ENCODE data around the gene CEP41.
"Not testable (repeated sequence)": the region's sequence is repeated elsewhere in the genome, so short reads cannot be mapped to it uniquely, and the experiment has no call there.

The CEP41 gene

GRCh38 chr7:130388671-130389070, 52.1 kb downstream of the CEP41 start:
- DNase-seq: no peak

GRCh38 chr7:130387628-130388403, 53.0 kb downstream of the CEP41 start:
- peak; percentile 42 for DNase-seq

- no peak for DNase-seq
Measured at GRCh38 chr7:130387306-130387627, 53.5 kb downstream of the CEP41 start.

- DNase-seq: no peak
Measured at GRCh38 chr7:130386876-130387275, 53.9 kb downstream of the CEP41 start.

GRCh38 chr7:130385600-130386066, 55.2 kb downstream of the CEP41 start:
- no peak for DNase-seq

GRCh38 chr7:130384841-130385599, 55.8 kb downstream of the CEP41 start:
- no peak for DNase-seq

- DNase-seq: no peak
Measured at GRCh38 chr7:130384371-130384801, 56.4 kb downstream of the CEP41 start.

- no peak for DNase-seq
Measured at GRCh38 chr7:130383187-130383980, 57.4 kb downstream of the CEP41 start.

- no peak for DNase-seq
Measured at GRCh38 chr7:130381468-130382312, 59.1 kb downstream of the CEP41 start.

GRCh38 chr7:130380861-130381455, 59.9 kb downstream of the CEP41 start:
- DNase-seq: peak; percentile 37

GRCh38 chr7:130379921-130380860, 60.6 kb downstream of the CEP41 start, which contains the start of gene CPA1:
Gene CPA1 (plus strand): TSS chr7:130380494. CDS start chr7:130380521, 27 bp downstream.
- DNase-seq: peak; percentile 72

GRCh38 chr7:130379532-130379920, 61.3 kb downstream of the CEP41 start:
- DNase-seq: no peak

- peak; percentile 18 for DNase-seq
Measured at GRCh38 chr7:130379019-130379418, 61.8 kb downstream of the CEP41 start.

GRCh38 chr7:130377178-130377577, 63.6 kb downstream of the CEP41 start:
- DNase-seq: no peak

GRCh38 chr7:130376461-130376860, 64.4 kb downstream of the CEP41 start:
- not testable (repeated sequence) for DNase-seq

- no peak for DNase-seq
Measured at GRCh38 chr7:130374507-130374906, 66.3 kb downstream of the CEP41 start.

GRCh38 chr7:130372402-130373165, 68.2 kb downstream of the CEP41 start:
- DNase-seq: no peak

- no peak for DNase-seq
Measured at GRCh38 chr7:130371046-130371445, 69.8 kb downstream of the CEP41 start.

- no peak for DNase-seq
Measured at GRCh38 chr7:130369831-130370550, 70.8 kb downstream of the CEP41 start.

Measured in right kidney (tissue), 1 donor.